Measurements from ENCODE around the gene LACTB. TPM values are rescaled to one million over a fixed set of nuclear protein-coding genes. Genes with fewer than 3 reads are reported as not detected.

LACTB gene
- total RNA-seq, 1 experiment from 2014 or later: 4.4 TPM

GRCh38 chr15:63166219-63166618 is 44.6 kb downstream of the LACTB start:
- no TSS peak for BruUV-seq (replicated peaks)
- H3K4me1 ChIP-seq (ENCODE audit: insufficient read depth, low read length, poor library complexity, severe bottlenecking): no peaks in the 10 kb centered on the region
- intact Hi-C loops (cut with micrococcal nuclease; ENCODE audit: unreplicated experiment): no loop called here
- H3K36me3 ChIP-seq (ENCODE audit: insufficient read depth, low read length, poor library complexity, severe bottlenecking): no peaks in the 10 kb centered on the region
- peak; percentile 42 for DNase-seq (ENCODE audit: low spot score)
- POLR2A ChIA-PET (ENCODE audit: low non-redundant PET): no interaction called here
- TF ChIP-seq EZH2 (IDR thresholded peaks at IDR 0.05; ENCODE audit: borderline replicate concordance, low read depth, low read length, poor library complexity, severe bottlenecking) (no peak), CTCF (conservative IDR thresholded peaks at IDR 0.05; ENCODE audit: low read depth, low read length) (peak; percentile 27; the same call in 1 of the 2 replicates)
- no peaks in the 10 kb centered on the region for H3K9me3 ChIP-seq (ENCODE audit: low read depth, low read length, poor library complexity, severe bottlenecking)
- CTCF ChIA-PET: interaction anchor here (0.7 to 0.8 kb wide), 2 partner anchors 9 to 237 kb away, joined by 3 to 4 read pairs; partner anchors contain the start of gene RPS27L
- no peaks in the 10 kb centered on the region for H3K27me3 ChIP-seq (replicated peaks; ENCODE audit: insufficient read depth, low read depth, low read length, poor library complexity)
- no peak overlapping the region for H3K27ac ChIP-seq (ENCODE audit: low read depth, low read length, poor library complexity, severe bottlenecking)
- H3K4me3 ChIP-seq (ENCODE audit: low read depth, low read length, poor library complexity, severe bottlenecking): no peak overlapping the region

- Histone ChIP-seq H3K27ac (ENCODE audit: low read depth, low read length, poor library complexity, severe bottlenecking) (no peak overlapping the region), H3K36me3 (ENCODE audit: insufficient read depth, low read length, poor library complexity, severe bottlenecking) (no peaks in the 10 kb centered on the region), H3K9me3 (ENCODE audit: low read depth, low read length, poor library complexity, severe bottlenecking) (no peaks in the 10 kb centered on the region), H3K4me1 (ENCODE audit: insufficient read depth, low read length, poor library complexity, severe bottlenecking) (no peaks in the 10 kb centered on the region), H3K4me3 (ENCODE audit: low read depth, low read length, poor library complexity, severe bottlenecking) (no peak overlapping the region), H3K27me3 (replicated peaks; ENCODE audit: insufficient read depth, low read depth, low read length, poor library complexity) (no peaks in the 10 kb centered on the region)
- DNase-seq (ENCODE audit: low spot score): no peak
- ChIA-PET CTCF (no interaction called here), POLR2A (ENCODE audit: low non-redundant PET) (no interaction called here)
- intact Hi-C loops (cut with micrococcal nuclease; ENCODE audit: unreplicated experiment): no loop called here
- BruUV-seq (replicated peaks): no TSS peak
- TF ChIP-seq EZH2 (IDR thresholded peaks at IDR 0.05; ENCODE audit: borderline replicate concordance, low read depth, low read length, poor library complexity, severe bottlenecking): no peak
- no peak for TF ChIP-seq CTCF (conservative IDR thresholded peaks at IDR 0.05; ENCODE audit: low read depth, low read length)
Observed at GRCh38 chr15:63169788-63170187, 48.1 kb downstream of the LACTB start.

- Histone ChIP-seq H3K27me3 (replicated peaks; ENCODE audit: insufficient read depth, low read depth, low read length, poor library complexity) (no peaks in the 10 kb centered on the region), H3K36me3 (ENCODE audit: insufficient read depth, low read length, poor library complexity, severe bottlenecking) (no peaks in the 10 kb centered on the region), H3K9me3 (ENCODE audit: low read depth, low read length, poor library complexity, severe bottlenecking) (no peaks in the 10 kb centered on the region), H3K4me1 (ENCODE audit: insufficient read depth, low read length, poor library complexity, severe bottlenecking) (no peaks in the 10 kb centered on the region), H3K27ac (ENCODE audit: low read depth, low read length, poor library complexity, severe bottlenecking) (no peak overlapping the region), H3K4me3 (ENCODE audit: low read depth, low read length, poor library complexity, severe bottlenecking) (no peak overlapping the region)
- no TSS peak for BruUV-seq (replicated peaks)
- CTCF ChIA-PET: no interaction called here
- no peak for DNase-seq (ENCODE audit: low spot score)
- intact Hi-C loops (cut with micrococcal nuclease; ENCODE audit: unreplicated experiment): no loop called here
- TF ChIP-seq CTCF (conservative IDR thresholded peaks at IDR 0.05; ENCODE audit: low read depth, low read length) (no peak), EZH2 (IDR thresholded peaks at IDR 0.05; ENCODE audit: borderline replicate concordance, low read depth, low read length, poor library complexity, severe bottlenecking) (no peak)
- POLR2A ChIA-PET (ENCODE audit: low non-redundant PET): no interaction called here
Observed at GRCh38 chr15:63172376-63172775, 50.7 kb downstream of the LACTB start.

Data from A673 (cell line).